Right atrium auricular region (tissue), 2 donors: Measurements from ENCODE around the gene SMPD3. TPM values are rescaled to one million over a fixed set of nuclear protein-coding genes. Genes with fewer than 3 reads are reported as not detected.

ENCODE experiments used
- DNase-seq: peaks from one replicate; pipeline ENCODE4 v3.0.0-alpha.2; 2019; ENCODE audit warnings: low spot score
- H3K27ac ChIP-seq, 2 donors: fragments of 200-600 bp; sonication (generic); 1 replicate in 1 of 2; 2 replicates in 1 of 2; pipeline ENCODE4 v1.5.1; 2016 to 2019
- H3K27me3 ChIP-seq, 2 donors: fragments of 200-600 bp; sonication (generic); one replicate each; pipeline versions ENCODE4 v1.5.1 to v1.6.0; 2017 to 2019
- H3K36me3 ChIP-seq: fragments of 200-600 bp; sonication (generic); one replicate; pipeline ENCODE4 v1.5.1; 2016
- H3K4me1 ChIP-seq, 2 donors: fragments of 200-600 bp; sonication (generic); one replicate each; pipeline versions ENCODE4 v1.5.1 to v1.6.0; 2017 to 2019
- H3K4me3 ChIP-seq, 2 donors: fragments of 200-600 bp; sonication (generic); 1 replicate in 1 of 2; 2 replicates in 1 of 2; pipeline ENCODE4 v1.5.1; 2017 to 2019; ENCODE audit warnings: mild to moderate bottlenecking in 1 of 2, moderate library complexity in 1 of 2
- H3K9me3 ChIP-seq, 2 donors: fragments of 200-600 bp; sonication (generic); one replicate each; pipeline ENCODE4 v1.5.1; 2019
- total RNA-seq, 2 donors: library from RNA; depleted of rRNA; stranded (reverse); fragments of >200 nt; gene quantifications; one replicate each; pipeline ENCODE4 v1.1.0, GENCODE V29; 2016
- TF ChIP-seq, protein P1 (sequence below), 2 donors: fragments of 200-600 bp; sonication (generic); IDR thresholded peaks; one replicate each; pipeline ENCODE4 v1.5.1; 2019; ENCODE audit warnings: antibody characterized with exemption in 2 of 2

Gene SMPD3
- total RNA-seq, 2 donors from 2014 or later, result 3.0 to 4.4 TPM

DNA sequence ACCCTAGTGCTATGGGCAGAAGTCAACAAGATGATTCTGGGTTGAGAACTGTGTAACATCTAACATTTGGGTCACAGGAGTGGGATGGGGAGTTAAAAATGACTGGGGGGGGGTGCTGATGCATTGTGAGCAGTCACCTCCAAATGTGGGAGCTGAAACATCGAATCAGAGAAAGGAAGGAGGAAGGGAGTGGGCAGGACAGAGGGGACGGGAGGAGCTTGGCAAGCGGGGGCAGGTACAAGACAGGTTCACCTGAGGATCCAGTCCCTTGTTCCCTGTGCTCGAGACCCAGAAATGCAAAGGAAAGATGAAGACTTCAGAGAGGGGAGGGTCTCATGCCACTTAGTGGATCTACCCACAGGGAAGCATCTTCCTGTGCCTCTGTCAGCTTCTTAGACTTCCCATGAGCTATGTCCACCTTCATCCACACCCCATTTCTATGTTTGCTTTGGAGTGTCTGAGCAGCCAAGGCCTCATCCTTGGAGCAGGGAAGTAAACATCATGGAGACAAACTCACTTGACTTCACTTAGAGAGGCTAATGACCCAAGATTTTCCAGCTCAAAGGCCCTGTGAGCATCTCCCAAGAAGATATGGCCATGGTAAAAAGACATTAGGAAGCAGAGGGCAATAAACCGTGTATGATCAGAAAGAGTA, 20.5 kb downstream of the SMPD3 start:
- no peak overlapping the region for H3K4me3 ChIP-seq
- TF ChIP-seq, protein P1, sequence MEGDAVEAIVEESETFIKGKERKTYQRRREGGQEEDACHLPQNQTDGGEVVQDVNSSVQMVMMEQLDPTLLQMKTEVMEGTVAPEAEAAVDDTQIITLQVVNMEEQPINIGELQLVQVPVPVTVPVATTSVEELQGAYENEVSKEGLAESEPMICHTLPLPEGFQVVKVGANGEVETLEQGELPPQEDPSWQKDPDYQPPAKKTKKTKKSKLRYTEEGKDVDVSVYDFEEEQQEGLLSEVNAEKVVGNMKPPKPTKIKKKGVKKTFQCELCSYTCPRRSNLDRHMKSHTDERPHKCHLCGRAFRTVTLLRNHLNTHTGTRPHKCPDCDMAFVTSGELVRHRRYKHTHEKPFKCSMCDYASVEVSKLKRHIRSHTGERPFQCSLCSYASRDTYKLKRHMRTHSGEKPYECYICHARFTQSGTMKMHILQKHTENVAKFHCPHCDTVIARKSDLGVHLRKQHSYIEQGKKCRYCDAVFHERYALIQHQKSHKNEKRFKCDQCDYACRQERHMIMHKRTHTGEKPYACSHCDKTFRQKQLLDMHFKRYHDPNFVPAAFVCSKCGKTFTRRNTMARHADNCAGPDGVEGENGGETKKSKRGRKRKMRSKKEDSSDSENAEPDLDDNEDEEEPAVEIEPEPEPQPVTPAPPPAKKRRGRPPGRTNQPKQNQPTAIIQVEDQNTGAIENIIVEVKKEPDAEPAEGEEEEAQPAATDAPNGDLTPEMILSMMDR (IDR thresholded peaks at IDR 0.05), result no peak
- H3K9me3 ChIP-seq, result no peaks in the 10 kb centered on the region
- DNase-seq, result no peak
- no peaks in the 10 kb centered on the region for H3K27me3 ChIP-seq
- H3K4me1 ChIP-seq, result no peaks in the 10 kb centered on the region
- no peak overlapping the region for H3K27ac ChIP-seq
- no peaks in the 10 kb centered on the region for H3K36me3 ChIP-seq

DNA sequence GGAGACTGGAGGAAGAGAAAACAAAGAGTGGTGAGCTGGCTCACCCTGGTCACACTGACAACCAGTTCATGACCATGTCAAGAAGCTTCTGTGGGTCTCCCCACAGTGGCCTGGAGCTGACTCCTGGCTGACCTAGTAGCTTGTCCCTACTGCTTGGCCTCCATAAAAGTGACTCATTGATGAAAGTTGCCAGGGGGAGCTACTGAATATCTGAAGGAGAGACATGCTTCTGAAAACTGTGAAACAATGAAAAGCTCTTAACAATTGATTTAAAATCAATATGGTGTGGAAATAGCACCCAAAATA, 22.0 kb downstream of the SMPD3 start:
- no peak overlapping the region for H3K4me3 ChIP-seq
- TF ChIP-seq, protein P1 (IDR thresholded peaks at IDR 0.05), result no peak
- H3K27ac ChIP-seq, result no peak overlapping the region
- no peaks in the 10 kb centered on the region for H3K9me3 ChIP-seq
- no peaks in the 10 kb centered on the region for H3K36me3 ChIP-seq
- no peaks in the 10 kb centered on the region for H3K27me3 ChIP-seq
- no peak for DNase-seq
- no peaks in the 10 kb centered on the region for H3K4me1 ChIP-seq

DNA sequence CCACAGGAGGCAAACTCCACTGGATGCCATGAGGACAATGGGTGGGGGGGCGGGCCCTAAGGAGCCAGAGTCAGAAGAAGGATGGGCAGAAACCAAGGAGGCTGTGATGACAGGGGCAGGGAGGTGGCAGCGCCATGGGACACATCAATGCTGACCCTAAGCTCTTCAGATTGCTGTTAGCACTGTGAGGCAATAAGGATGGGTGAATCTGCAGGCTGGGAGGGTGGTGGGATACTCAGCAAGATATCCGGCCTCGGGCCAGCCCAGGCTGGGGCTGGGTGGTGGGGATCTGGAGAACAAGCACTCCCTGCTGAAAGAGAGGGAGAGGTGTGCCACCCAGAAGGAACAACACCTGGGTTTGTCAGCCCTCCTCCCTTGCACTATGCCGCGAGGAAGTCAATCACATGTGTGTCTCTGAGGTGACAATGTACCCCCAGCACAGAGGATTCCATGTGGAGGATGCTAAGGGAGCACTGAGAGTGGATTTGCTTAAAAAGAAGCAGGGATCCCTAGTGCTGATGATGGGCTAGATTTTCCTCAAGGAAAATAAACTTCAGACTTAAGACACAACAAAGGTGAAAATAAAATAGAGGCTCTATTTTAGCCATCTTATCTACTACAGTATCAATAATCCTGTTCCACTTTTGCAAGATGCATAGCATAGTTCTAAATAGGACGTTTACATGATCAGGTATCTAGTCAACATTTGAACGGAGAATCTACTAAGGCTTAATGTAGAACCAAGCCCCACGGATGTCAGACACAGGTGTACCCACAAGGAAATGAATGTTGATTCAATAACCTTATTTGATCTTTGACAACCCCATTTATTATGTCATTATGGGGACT, 22.6 kb downstream of the SMPD3 start:
- no peak for DNase-seq
- TF ChIP-seq, protein P1 (IDR thresholded peaks at IDR 0.05), result no peak
- Histone ChIP-seq H3K27me3 (no peaks in the 10 kb centered on the region), H3K9me3 (no peaks in the 10 kb centered on the region), H3K27ac (no peak overlapping the region), H3K4me1 (no peaks in the 10 kb centered on the region), H3K36me3 (no peaks in the 10 kb centered on the region), H3K4me3 (no peak overlapping the region)

DNA sequence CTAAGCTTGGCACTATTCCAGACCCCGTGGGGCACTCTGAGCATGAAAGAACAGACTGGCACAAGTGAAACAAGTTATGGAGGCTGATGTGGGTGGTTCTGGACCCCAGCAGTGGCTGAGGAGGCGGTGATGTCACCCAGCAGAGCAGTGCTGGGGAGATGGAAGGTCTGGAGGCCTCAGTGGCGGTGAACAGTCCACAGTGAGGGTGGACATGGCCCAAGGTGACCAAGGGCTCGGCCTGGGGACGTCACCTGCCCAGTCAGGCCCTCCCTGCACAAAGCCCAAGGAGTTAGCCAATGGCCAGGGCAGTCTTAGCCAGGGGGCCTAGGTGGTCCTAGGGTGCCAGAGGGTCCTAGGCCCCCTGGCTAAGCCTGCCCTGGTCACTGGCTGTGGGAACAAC, 24.5 kb downstream of the SMPD3 start:
- TF ChIP-seq, protein P1 (IDR thresholded peaks at IDR 0.05), result no peak
- H3K9me3 ChIP-seq, result no peaks in the 10 kb centered on the region
- H3K27me3 ChIP-seq, result no peaks in the 10 kb centered on the region
- DNase-seq, result no peak
- H3K4me3 ChIP-seq, result no peak overlapping the region
- no peaks in the 10 kb centered on the region for H3K4me1 ChIP-seq
- no peaks in the 10 kb centered on the region for H3K36me3 ChIP-seq
- H3K27ac ChIP-seq, result no peak overlapping the region

DNA sequence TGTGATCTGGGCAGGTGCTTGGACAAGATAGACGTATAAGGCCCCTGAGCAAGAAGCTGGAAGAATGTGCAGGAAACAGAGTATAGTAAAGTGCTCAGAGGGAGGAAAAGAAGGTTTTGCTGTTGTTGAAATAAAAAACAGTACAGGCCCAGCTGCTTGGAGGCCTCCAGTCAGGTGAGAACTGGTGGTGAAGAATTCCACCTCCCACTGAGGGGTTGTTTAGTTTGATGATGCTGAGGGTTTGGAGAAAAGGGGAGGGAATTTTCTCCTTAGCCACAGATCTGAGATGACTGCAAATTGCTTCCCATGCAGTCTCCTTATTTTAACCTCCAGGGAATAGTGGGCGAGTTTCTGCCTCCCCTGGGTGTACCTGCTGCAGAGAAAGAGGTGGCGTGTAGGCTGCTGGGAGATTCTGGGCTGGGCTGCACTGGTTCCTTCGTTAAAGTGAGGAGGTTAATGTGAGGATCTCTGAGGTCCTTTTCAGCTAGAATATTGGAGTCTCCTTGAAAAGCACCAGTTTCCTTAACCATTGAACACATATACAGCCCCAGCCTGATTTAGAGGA, 25.8 kb downstream of the SMPD3 start:
- H3K4me1 ChIP-seq, result no peaks in the 10 kb centered on the region
- TF ChIP-seq, protein P1 (IDR thresholded peaks at IDR 0.05), result no peak
- H3K36me3 ChIP-seq, result no peaks in the 10 kb centered on the region
- H3K27me3 ChIP-seq, result no peaks in the 10 kb centered on the region
- no peaks in the 10 kb centered on the region for H3K9me3 ChIP-seq
- no peak for DNase-seq
- no peak overlapping the region for H3K27ac ChIP-seq
- H3K4me3 ChIP-seq, result no peak overlapping the region
